HG03064 (cell line): ENCODE results near the gene KIF5B.
"Not testable (repeated sequence)": the region's sequence is repeated elsewhere in the genome, so short reads cannot be mapped to it uniquely, and the experiment has no call there.

Experiments used
- ATAC-seq: cut with Tn5 transposase; IDR thresholded peaks from one replicate; pipeline ENCODE4 v1.9.1; 2021; ENCODE audit warnings: low read depth; ENCODE audit not compliant: unreplicated experiment

The KIF5B gene

DNA sequence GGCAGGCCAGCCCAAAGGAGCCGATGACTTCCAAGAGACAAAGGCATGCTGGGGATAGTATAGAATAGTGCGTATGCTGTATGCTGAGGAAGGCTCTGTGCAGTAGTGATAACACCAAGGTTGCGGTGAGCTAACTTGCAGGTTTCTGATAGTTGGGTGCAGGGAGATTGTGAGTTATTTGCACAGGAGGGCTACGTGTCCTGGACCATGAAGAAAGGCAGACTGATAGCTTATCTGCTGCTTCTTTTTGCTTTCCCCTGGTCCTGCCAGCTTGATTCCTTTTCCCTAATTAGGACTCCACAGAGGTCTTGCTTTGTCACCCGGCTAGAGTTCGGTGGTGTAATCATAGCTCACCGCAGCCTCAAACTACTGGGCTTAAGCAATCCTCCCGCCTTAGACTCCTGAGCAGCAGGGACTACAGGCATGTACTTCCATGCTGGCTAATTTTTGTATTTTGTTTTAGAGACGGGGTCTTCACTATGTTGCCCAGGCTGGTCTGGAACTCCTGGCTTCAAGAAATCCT, 83.6 kb downstream of the KIF5B start:
- no peak for ATAC-seq

- ATAC-seq: not testable (repeated sequence)
Measured at GRCh38 chr10:31969847-31970246, 86.4 kb downstream of the KIF5B start.

DNA sequence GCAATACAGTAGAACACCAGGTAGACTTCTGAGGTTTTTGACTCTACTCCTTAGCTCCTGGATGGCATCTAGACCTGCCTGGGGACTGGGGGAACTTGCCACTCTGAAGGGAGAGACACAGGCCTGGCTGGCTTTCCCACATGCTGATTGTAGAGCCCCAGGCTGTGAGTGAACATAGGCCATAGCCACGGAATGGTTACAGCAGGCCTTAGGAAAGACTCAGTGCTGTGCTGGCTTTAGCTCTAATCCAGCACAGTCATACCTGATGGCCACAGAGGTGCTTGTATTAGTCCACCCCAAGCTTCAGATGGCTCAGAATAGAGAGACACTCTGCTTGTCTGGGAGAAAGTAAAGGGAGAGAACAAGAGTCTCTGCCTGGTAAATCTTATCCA, 92.6 kb downstream of the KIF5B start:
- no peak for ATAC-seq

DNA sequence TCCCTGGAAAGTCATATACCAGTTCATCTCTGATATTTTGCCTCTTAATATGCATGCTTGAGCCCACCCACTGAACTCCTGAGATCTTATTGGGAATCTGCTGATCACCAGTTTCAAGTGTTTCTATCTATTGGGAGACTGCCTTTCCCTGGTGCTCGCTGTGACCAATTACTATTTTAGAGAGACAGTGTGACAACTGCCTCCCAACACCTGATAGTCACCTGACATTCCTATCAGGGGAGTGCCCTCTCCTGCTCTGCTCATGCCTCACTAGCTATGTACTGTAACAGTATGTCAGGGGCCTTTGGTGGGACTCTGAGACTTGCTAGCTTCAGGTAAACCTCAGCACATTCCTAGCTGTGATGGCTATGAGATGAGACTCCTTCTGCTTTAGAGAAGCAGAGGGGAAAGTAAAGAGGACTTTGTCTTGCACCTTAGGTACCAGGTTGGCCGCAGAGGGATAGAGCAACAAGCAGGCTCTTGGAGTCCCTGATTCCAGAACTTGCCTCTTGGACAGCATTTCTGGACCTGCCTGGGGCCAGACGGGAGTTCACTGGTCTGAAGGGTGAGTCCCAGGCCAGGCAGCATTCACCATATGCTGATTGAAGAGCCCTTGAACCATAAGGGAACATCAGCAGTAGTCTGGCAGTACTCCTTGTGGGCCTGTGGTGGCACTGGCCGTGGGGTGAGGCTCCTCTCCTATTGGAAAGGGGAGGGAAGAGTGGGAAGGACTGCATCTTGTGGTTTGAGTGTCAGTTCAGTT, 93.2 kb downstream of the KIF5B start:
- no peak for ATAC-seq

DNA sequence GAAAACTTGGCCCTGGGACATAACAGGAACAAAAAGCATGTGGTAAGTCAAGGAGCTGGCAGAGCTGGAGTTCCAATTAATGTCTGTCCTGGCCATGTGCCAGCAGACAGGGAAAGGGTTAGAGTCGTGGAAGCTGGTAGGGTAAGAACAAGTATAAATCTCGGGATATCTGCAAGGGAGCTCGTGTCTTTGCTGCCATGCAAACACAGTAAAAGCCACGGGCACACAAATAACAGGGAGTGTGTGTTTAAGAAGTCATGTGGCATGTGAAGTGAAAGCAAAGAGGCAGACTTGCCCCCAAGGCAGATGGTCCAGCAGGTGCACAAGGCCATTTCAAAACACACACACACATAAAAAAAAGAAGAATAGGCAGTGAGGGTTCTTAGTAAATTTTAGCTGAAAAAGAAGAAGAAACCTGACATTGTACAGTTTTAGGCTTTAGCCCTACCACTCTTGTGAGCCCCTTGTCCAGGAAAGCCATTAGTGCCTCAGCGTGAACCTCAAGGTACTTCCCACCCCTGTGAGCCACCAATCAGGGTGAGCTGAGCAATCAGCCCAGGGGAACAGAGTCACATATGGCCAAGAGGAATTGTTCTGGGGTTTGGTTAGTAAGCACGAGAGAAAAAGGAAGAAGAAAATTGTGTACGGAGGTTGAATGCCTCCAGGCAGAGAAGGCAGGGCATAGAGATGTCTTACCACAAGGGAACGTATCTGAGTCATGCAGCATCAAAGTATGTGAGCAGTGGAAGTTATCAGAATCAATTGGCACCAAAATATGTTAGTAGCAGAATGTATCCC, 94.7 kb downstream of the KIF5B start:
- ATAC-seq: no peak

- no peak for ATAC-seq
Measured at GRCh38 chr10:31959461-31960173, 96.6 kb downstream of the KIF5B start.
